ENCODE data around the gene PARL.

PARL gene

GRCh38 chr3:183816681-183817510 lies 67.8 kb downstream of the PARL start:
- Histone ChIP-seq H3K4me1 (no peaks in the 10 kb centered on the region), H3K4me3 (no peak overlapping the region), H3K27me3 (no peaks in the 10 kb centered on the region), H3K9me3 (no peaks in the 10 kb centered on the region), H3K36me3 (peaks cover 8 to 39% (median 8%) of the 10 kb centered on the region in 3 donors), H3K27ac (no peak overlapping the region)
- intact Hi-C loops (cut with DNase I; ENCODE audit: low total_unique reads) = no loop called here
- DNase-seq = peak in 1 of 2 donors; percentile 54
- TF ChIP-seq, protein P1, sequence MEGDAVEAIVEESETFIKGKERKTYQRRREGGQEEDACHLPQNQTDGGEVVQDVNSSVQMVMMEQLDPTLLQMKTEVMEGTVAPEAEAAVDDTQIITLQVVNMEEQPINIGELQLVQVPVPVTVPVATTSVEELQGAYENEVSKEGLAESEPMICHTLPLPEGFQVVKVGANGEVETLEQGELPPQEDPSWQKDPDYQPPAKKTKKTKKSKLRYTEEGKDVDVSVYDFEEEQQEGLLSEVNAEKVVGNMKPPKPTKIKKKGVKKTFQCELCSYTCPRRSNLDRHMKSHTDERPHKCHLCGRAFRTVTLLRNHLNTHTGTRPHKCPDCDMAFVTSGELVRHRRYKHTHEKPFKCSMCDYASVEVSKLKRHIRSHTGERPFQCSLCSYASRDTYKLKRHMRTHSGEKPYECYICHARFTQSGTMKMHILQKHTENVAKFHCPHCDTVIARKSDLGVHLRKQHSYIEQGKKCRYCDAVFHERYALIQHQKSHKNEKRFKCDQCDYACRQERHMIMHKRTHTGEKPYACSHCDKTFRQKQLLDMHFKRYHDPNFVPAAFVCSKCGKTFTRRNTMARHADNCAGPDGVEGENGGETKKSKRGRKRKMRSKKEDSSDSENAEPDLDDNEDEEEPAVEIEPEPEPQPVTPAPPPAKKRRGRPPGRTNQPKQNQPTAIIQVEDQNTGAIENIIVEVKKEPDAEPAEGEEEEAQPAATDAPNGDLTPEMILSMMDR (IDR thresholded peaks at IDR 0.05) = no peak

GRCh38 chr3:183815951-183816475 lies 68.7 kb downstream of the PARL start:
- H3K36me3 ChIP-seq = peaks cover 8 to 48% (median 16%) of the 10 kb centered on the region in 3 donors
- intact Hi-C loops (cut with DNase I; ENCODE audit: low total_unique reads) = no loop called here

DNA sequence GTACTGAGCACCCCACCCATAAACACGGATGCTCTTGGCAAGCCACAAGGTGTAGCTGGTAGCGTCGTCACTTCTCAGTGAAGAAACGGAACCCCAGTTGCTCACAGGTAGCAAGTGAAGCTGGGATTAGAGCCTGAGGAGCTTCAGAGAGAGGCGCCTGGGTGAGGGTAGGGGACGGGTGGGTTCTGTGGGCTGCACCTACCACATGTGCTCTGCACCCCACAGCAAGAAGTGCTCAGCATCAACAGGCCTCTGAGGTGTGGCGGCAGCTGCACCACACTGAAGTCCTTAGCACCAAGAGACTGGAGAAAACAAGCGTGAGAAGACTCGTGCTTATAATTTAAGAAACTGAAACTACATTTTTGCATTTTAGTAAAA lies 69.1 kb downstream of the PARL start:
- intact Hi-C loops (cut with DNase I; ENCODE audit: low total_unique reads) = no loop called here
- Histone ChIP-seq H3K36me3 (peaks cover 8 to 53% (median 21%) of the 10 kb centered on the region in 3 donors), H3K27me3 (no peaks in the 10 kb centered on the region), H3K9me3 (no peaks in the 10 kb centered on the region), H3K4me3 (no peak overlapping the region), H3K27ac (no peak overlapping the region), H3K4me1 (no peaks in the 10 kb centered on the region)
- DNase-seq = peak in 1 of 2 donors; percentile 21
- TF ChIP-seq, protein P1 (IDR thresholded peaks at IDR 0.05) = no peak

More at GRCh38 chr3:183815951-183816475, 68.7 kb downstream of the PARL start:
- H3K27ac ChIP-seq = no peak overlapping the region
- peak in 1 of 2 donors; percentile 28 for DNase-seq
- no peaks in the 10 kb centered on the region for H3K27me3 ChIP-seq
- H3K9me3 ChIP-seq = no peaks in the 10 kb centered on the region
- TF ChIP-seq, protein P1 (IDR thresholded peaks at IDR 0.05) = no peak
- no peaks in the 10 kb centered on the region for H3K4me1 ChIP-seq
- H3K4me3 ChIP-seq = no peak overlapping the region

DNA sequence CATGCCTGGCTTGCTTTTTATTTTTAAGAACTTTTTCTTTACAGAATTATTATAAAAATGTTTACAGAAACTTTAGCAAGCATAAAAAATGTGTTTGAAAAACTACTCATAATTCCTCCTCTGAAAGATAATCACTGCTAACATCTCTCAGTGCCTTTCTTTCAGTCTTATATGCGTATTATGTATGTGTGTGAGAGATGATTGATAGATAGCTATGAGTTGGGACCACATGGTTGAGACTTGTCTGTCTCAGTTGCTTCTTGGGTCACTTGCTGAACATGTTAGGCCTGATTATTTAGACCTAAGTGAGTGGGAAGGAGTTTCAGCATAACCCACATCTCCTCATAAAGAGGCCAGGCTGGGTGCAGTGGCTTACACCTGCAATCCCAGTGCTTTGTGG lies 70.4 kb downstream of the PARL start:
- no peaks in the 10 kb centered on the region for H3K9me3 ChIP-seq
- TF ChIP-seq, protein P1 (IDR thresholded peaks at IDR 0.05) = no peak
- no peak for DNase-seq
- peaks cover 14 to 66% (median 34%) of the 10 kb centered on the region in 3 donors for H3K36me3 ChIP-seq
- no peak overlapping the region for H3K27ac ChIP-seq
- H3K4me3 ChIP-seq = no peak overlapping the region
- H3K27me3 ChIP-seq = no peaks in the 10 kb centered on the region
- intact Hi-C loops (cut with DNase I; ENCODE audit: low total_unique reads) = no loop called here
- no peaks in the 10 kb centered on the region for H3K4me1 ChIP-seq

DNA sequence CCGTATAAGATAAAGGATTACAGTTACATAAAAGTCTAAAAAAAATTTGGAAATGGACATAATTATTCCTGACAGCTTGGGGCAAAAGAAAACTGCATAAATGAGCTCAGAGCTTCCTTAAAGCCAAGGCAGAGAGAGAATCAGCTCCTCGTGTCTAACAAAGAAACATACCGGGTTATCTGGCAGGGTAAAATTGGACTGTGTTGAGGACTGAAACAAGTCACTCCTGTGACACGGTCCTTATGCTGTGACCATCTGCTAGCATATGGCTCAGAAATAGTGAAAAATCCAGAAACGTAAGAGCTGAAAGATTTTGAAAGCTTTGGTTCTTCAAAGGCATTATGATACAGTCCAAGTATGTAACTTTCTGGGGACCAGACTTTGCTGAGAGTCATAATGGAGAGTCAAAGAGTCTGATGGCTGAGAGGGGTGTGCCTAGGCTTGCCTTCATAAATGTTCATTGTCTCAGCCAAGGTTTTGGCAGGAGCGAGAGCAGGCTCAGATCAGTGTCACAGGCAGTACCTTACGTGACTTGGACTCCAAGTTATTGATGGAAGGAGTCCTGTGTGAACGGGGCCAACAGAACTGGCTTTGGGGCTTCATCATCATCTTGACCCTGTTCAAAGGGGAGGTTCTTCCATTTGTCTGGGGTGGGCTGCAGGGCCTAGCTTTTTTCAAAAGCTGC lies 71.8 kb downstream of the PARL start:
- Histone ChIP-seq H3K4me1 (no peaks in the 10 kb centered on the region), H3K4me3 (no peak overlapping the region), H3K27me3 (no peaks in the 10 kb centered on the region), H3K27ac (no peak overlapping the region), H3K36me3 (peaks cover 28 to 79% (median 46%) of the 10 kb centered on the region in 3 donors), H3K9me3 (no peaks in the 10 kb centered on the region)
- intact Hi-C loops (cut with DNase I; ENCODE audit: low total_unique reads) = no loop called here
- no peak for DNase-seq
- TF ChIP-seq, protein P1 (IDR thresholded peaks at IDR 0.05) = no peak

All from tibial artery (tissue), 4 donors.